Activated CD8-positive, alpha-beta memory T cell treated with anti-CD3 and anti-CD28 coated beads for 24 hours (primary cell): ENCODE data around the gene IL4R.

ENCODE experiments used
- DNase-seq: peaks from one replicate; pipeline ENCODE4 v3.0.0-alpha.2; 2020

IL4R gene

DNA sequence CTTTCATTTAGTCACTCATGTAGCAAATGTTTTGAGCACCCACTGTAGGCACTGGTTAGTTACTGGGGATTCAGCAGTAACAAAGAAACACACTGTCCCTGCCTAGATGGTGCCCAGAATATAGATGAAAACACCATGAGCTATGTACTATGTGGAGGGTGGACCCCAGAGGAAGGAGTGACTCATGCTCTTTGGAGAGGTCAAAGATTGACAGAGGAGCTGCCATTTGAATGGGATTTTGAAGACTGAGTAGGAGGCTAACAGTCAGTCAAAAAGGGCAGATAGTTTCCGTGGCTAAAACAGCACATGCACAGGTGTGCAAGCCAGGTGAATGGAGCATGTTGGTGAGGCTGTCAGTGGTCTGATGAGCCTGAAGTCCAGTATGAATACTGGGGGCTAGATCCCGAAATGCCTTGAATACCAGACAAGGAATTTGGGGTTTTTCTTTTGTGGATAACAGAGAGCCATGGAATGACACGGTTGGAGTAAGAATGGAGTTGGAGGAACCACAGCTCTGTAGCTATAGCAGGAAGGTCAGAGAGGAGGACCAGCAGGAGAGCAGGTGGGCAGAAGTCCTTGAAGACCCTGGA, 94.3 kb downstream of the IL4R start:
- DNase-seq: peak; percentile 74

DNA sequence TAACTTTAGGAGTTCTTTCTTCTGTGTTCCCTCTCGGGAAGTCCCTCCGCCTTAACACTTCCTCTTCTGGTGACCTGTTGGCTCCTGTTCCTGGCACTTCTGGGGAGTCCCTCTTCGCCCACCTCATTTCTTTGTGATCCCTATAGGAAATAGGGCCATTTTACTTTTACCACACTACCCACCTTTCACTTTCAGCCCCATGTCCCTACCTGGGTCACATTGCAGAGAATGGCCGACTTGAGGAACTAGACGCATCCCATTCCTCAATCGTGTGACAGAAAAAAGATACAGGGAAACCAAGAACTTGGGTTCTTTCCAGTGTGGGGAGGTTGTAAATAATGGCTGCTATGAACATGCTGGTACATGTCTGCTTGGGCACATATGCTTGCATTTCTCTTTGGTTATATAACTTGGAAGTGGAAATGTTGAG, 94.8 kb downstream of the IL4R start:
- peak; percentile 67 for DNase-seq

- peak; percentile 51 for DNase-seq
Observed at GRCh38 chr16:27409958-27410357, 96.2 kb downstream of the IL4R start.

DNA sequence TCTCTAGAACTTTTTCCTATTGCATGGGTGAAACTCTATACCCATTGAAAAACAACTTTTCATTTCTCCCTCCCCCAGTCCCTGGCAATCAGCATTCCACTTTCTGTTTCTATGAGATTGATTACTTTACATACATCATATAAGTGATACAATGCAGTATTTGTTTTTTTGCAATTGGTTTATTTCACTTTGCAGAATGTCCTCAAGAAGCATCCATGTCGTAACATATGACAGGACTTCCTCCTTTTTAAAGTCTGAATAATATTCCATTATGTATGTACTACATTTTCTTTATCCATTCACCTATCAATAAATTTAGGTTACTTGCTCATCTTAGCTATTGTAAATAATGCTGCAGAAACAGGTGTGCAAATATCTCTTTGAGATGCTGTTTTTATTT, 97.0 kb downstream of the IL4R start:
- no peak for DNase-seq

GRCh38 chr16:27413956-27414355, 100.2 kb downstream of the IL4R start:
- DNase-seq: no peak
